Astrocyte of the spinal cord (primary cell): ENCODE results near the gene TREH.

Source experiments
- DNase-seq: peaks from one replicate; pipeline ENCODE4 v3.0.0; 2011; ENCODE audit warnings: low read depth, low spot score
- H3K4me3 ChIP-seq: 2 replicates; pipeline ENCODE4 v1.5.1; 2011; ENCODE audit warnings: low read depth, mild to moderate bottlenecking, low read length, moderate library complexity
- CTCF ChIP-seq: IDR thresholded peaks from 2 replicates; pipeline ENCODE4 v1.5.1; 2012; ENCODE audit warnings: low read depth, mild to moderate bottlenecking, low read length, inconsistent platforms
- in situ Hi-C: cut with HindIII; loops from 2 replicates; pipeline ENCODE4 v1.10.0; 2017; ENCODE audit warnings: low sequenced_read_pairs

Gene TREH

GRCh38 chr11:118623269-118623655 lies 56.2 kb downstream of the TREH start:
- peak; percentile 28 for DNase-seq
- in situ Hi-C loops, result no loop called here
- H3K4me3 ChIP-seq, result peak overlapping the region; percentile 87
- no peak for TF ChIP-seq CTCF

DNA sequence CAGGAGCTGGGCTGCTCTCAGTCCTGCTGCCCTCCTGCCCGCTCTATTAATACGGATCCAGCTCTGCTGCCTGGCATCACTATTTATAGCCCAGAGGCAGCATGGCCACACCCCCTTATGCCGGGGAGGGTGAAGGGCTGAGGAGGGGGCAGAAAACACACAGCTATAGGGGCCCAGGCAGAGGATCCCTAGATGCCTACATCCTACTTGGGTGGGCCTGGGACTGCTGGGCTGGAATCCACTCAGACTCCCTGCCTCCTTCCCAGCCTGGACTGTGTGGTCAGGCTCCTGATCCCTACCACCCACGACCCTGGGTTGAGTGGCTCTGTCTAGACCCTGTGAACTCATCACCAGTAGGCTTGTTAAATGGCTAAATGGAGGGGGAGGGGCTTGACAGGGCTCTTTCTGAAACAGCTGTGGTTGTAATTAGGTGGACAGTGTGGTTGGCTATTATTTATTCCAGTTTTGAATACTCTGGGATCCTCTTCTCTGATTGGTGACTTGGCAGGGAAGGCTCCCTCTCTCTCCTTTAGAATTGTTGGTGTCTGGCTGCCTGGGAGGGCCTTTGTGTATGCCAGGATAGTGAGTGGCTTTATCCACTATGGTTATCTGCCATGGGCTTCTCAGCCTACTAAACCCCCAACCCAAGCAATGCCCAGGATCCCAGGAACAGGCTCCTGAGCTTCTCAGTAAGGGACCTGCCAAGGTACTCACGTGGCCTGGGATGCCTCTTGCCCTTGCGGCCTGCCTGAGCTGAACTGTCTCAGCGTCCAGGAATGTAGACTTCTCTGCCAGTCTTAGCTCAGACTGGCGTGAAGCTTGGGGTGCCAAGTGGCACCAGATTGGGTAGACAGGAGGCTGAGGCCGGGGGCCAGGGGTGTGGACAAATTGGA lies 56.8 kb downstream of the TREH start:
- DNase-seq, result peak; percentile 76
- H3K4me3 ChIP-seq, result peak overlapping the region; percentile 87
- no peak for TF ChIP-seq CTCF
- in situ Hi-C loops, result no loop called here

DNA sequence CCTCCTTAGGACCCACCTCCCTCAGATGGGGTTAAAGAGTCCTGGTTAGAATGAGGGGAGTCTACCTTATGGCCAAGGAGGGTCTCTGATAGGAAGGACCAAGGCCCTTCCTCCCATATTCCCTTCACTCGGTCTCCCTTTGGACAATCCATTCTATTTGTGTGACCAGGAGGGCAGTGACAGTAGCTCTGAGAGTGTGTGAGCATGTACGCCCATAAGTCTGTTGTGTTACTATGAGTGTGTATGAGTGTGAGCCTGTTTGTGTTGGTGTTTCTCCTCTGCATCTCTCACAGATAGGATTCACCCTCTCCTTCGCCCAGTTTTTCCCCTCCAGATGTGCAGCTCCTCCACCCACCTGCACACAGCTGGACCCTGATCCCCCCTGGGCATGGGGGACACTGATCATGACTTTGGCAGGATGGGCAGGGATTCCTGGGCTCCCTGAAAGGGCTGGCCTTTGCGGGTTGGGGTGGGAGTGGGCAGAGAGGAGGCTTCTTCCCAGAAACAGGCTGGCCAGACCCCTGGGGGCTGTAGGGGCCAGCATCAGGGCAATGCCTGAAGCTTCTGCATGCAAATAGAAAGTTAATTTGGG lies 57.6 kb downstream of the TREH start:
- TF ChIP-seq CTCF, result no peak
- no peak for DNase-seq
- in situ Hi-C loops, result no loop called here
- peak overlapping the region; percentile 87 for H3K4me3 ChIP-seq

DNA sequence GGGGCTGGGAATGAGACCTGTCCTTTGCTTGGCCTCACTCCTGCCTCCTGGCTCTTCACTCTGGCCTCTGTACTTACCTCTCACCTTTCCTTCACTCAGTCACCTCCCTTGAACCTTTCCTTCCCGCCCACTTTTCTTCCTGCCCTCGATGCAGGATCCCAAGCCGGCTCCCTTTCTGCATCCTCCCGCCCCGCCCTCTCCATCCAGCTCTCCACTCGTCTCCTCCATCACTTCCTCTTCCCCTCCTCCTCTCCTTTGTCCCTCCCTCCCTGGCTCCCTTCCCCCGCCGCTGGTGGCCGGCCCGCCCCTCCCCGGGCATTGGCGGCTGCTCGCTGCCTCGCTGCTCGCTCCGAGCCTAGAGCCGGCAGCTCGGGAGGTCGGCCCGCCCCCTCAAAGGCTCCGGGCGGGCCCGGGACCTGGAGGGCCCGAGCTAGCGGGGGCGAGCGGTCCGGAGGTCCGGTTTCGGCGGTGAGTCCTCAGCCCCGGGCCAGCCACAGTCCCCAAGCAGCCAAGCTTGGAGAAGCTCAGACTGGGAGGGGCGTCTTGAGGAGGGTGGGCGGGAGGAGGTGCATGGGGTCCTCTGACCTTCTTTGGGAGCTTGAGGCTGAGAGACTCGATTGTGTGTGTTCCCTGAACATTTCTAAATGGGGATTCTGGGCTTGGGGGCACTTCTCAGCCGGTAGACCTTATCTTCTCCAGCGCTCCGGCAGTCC lies 58.2 kb downstream of the TREH start:
- H3K4me3 ChIP-seq, result peak overlapping the region; percentile 87
- no peak for TF ChIP-seq CTCF
- in situ Hi-C loops, result no loop called here
- DNase-seq, result peak; percentile 93

DNA sequence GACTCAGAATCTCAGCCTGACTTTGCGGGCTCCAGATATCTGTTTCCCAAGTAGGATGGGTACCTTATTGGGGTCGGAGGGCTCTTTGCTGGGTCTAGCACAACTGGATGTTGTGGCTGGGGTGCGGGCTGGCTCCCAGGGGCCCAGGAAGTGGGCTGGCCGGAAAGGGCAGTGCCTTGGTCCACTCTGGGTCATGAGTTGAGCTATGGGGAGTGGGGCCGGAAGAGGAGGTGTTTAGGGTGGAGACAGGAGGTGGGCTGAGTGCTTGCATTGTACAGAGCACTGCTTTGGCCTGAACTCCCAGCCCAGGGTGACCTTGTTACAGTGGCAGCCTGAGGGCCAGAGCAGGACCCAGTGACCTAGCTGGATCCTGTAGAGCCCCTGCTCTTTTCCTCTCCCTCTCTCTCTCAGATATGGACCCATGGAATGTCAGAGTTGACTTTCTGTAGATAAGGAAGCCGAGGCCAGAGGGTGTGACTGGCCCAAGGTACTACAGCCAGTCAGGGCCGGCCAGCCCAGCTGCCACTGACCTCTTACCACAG lies 58.9 kb downstream of the TREH start:
- in situ Hi-C loops, result no loop called here
- peak overlapping the region; percentile 25 for H3K4me3 ChIP-seq
- no peak for DNase-seq
- TF ChIP-seq CTCF, result no peak

DNA sequence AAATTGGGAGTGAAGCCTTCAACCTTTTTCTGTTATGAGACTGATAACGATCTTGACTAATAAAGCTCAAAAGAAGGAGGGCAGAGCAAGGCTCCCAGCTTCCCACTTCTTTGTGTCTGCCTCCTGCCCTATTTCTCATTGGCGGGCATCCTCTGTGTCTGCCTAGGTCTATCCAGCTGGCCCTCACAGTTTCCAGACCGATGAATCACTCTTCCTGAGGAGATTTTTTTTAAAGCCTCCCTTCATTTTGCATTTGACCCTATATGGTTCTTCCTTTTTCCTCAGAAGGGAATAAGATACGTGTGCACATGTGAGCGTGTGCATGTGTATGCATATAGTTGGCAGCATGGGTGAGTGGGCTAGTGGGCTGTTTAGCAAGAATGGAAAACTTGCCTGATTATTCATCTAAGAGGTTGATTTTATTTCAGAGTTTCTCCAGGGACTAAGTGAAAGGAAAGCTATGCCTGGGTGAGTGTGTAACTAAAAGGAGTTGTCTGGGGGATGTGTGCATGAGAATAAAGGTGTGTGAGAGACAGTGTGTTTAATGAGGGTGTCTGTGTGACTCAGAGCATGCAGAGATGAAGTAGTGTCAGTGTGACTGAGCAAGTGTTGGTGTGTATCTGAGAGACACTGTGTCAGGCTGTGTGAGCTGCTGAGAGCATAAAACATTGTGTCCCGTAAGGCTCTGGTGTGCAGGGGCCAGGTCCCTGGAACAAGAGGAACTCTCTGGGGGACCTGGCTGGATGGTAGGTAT lies 59.8 kb downstream of the TREH start:
- peak; percentile 96 for DNase-seq
- no peak overlapping the region for H3K4me3 ChIP-seq
- in situ Hi-C loops, result no loop called here
- no peak for TF ChIP-seq CTCF
